Measurements from ENCODE around the gene BRIP1. TPM values are rescaled to one million over a fixed set of nuclear protein-coding genes. Genes with fewer than 3 reads are reported as not detected.

BRIP1 gene
- total RNA-seq, 1 donor from 2014 or later = 5.2 TPM

GRCh38 chr17:61759362-61759761 is 104.0 kb downstream of the BRIP1 start:
- Mint-ChIP-seq H3K27ac (ENCODE audit: unreplicated experiment) (no peak overlapping the region), H3K4me3 (ENCODE audit: unreplicated experiment) (no peak overlapping the region), H3K4me1 (ENCODE audit: unreplicated experiment) (no peaks in the 10 kb centered on the region), H3K27me3 (ENCODE audit: unreplicated experiment) (no peaks in the 10 kb centered on the region), H3K9me3 (ENCODE audit: unreplicated experiment) (no peaks in the 10 kb centered on the region), H3K36me3 (ENCODE audit: low read depth, unreplicated experiment) (no peaks in the 10 kb centered on the region)
- DNase-seq (ENCODE audit: low spot score) = no peak
- TF ChIP-seq, protein P1, sequence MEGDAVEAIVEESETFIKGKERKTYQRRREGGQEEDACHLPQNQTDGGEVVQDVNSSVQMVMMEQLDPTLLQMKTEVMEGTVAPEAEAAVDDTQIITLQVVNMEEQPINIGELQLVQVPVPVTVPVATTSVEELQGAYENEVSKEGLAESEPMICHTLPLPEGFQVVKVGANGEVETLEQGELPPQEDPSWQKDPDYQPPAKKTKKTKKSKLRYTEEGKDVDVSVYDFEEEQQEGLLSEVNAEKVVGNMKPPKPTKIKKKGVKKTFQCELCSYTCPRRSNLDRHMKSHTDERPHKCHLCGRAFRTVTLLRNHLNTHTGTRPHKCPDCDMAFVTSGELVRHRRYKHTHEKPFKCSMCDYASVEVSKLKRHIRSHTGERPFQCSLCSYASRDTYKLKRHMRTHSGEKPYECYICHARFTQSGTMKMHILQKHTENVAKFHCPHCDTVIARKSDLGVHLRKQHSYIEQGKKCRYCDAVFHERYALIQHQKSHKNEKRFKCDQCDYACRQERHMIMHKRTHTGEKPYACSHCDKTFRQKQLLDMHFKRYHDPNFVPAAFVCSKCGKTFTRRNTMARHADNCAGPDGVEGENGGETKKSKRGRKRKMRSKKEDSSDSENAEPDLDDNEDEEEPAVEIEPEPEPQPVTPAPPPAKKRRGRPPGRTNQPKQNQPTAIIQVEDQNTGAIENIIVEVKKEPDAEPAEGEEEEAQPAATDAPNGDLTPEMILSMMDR (IDR thresholded peaks at IDR 0.05; ENCODE audit: unreplicated experiment) = no peak

DNA sequence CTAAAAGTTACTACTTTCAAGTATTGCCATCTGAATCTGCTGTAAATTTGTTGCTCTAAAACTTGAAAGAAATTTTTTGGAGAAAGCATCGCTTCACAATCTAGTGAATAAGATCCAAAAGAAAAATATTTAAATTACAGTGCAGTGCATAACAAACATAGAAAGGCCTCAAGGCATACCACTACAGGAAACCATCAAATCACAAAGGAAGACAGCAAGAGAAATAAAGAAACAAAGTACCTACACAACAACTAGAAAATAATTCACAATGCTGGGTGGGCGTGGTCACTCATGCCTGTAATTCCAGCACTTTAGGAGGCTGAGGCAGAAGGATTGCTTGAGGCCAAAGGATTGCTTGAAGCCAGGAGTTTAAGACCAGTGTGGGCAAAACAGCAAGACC is 104.9 kb downstream of the BRIP1 start:
- no peak overlapping the region for H3K4me3 Mint-ChIP-seq (ENCODE audit: unreplicated experiment)
- TF ChIP-seq, protein P1 (IDR thresholded peaks at IDR 0.05; ENCODE audit: unreplicated experiment) = no peak
- H3K27ac Mint-ChIP-seq (ENCODE audit: unreplicated experiment) = no peak overlapping the region
- peaks cover 1% of the 10 kb centered on the region for H3K27me3 Mint-ChIP-seq (ENCODE audit: unreplicated experiment)
- no peaks in the 10 kb centered on the region for H3K4me1 Mint-ChIP-seq (ENCODE audit: unreplicated experiment)
- DNase-seq (ENCODE audit: low spot score) = no peak
- H3K9me3 Mint-ChIP-seq (ENCODE audit: unreplicated experiment) = no peaks in the 10 kb centered on the region
- H3K36me3 Mint-ChIP-seq (ENCODE audit: low read depth, unreplicated experiment) = no peaks in the 10 kb centered on the region

DNA sequence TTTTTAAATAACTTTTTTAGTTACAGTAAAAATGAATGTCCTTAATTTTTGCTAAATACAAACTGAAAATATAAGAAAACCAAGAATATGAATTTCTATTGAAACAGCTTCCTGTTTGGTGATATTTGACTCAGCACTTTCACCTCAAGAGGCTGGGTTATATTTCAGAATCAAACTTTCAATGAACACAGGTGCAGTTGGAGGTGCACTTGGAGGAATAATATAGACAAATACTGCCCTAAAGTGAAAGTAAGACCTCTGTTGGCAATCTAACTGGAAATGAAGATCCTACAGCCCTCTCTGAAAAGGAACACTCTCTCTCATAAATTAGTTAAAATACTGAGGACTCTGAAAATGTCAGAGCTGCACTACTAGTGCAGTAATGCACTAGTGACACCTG is 106.2 kb downstream of the BRIP1 start:
- TF ChIP-seq, protein P1 (IDR thresholded peaks at IDR 0.05; ENCODE audit: unreplicated experiment) = no peak
- no peaks in the 10 kb centered on the region for H3K9me3 Mint-ChIP-seq (ENCODE audit: unreplicated experiment)
- H3K4me1 Mint-ChIP-seq (ENCODE audit: unreplicated experiment) = no peaks in the 10 kb centered on the region
- H3K27me3 Mint-ChIP-seq (ENCODE audit: unreplicated experiment) = peaks cover 1% of the 10 kb centered on the region
- H3K27ac Mint-ChIP-seq (ENCODE audit: unreplicated experiment) = no peak overlapping the region
- no peaks in the 10 kb centered on the region for H3K36me3 Mint-ChIP-seq (ENCODE audit: low read depth, unreplicated experiment)
- H3K4me3 Mint-ChIP-seq (ENCODE audit: unreplicated experiment) = no peak overlapping the region
- DNase-seq (ENCODE audit: low spot score) = no peak

- Mint-ChIP-seq H3K27ac (ENCODE audit: unreplicated experiment) (no peak overlapping the region), H3K9me3 (ENCODE audit: unreplicated experiment) (no peaks in the 10 kb centered on the region), H3K4me1 (ENCODE audit: unreplicated experiment) (no peaks in the 10 kb centered on the region), H3K27me3 (ENCODE audit: unreplicated experiment) (peaks cover 1% of the 10 kb centered on the region), H3K4me3 (ENCODE audit: unreplicated experiment) (no peak overlapping the region), H3K36me3 (ENCODE audit: low read depth, unreplicated experiment) (no peaks in the 10 kb centered on the region)
- DNase-seq (ENCODE audit: low spot score) = no peak
- TF ChIP-seq, protein P1 (IDR thresholded peaks at IDR 0.05; ENCODE audit: unreplicated experiment) = no peak
Measured at GRCh38 chr17:61756561-61756960, 106.8 kb downstream of the BRIP1 start.

- TF ChIP-seq, protein P1 (IDR thresholded peaks at IDR 0.05; ENCODE audit: unreplicated experiment) = no peak
- H3K27ac Mint-ChIP-seq (ENCODE audit: unreplicated experiment) = no peak overlapping the region
Measured at GRCh38 chr17:61755668-61756067, 107.7 kb downstream of the BRIP1 start.

More at GRCh38 chr17:61755668-61756067, 107.7 kb downstream of the BRIP1 start:
- no peak for DNase-seq (ENCODE audit: low spot score)
- H3K4me3 Mint-ChIP-seq (ENCODE audit: unreplicated experiment) = no peak overlapping the region
- H3K27me3 Mint-ChIP-seq (ENCODE audit: unreplicated experiment) = peaks cover 1% of the 10 kb centered on the region
- no peaks in the 10 kb centered on the region for H3K4me1 Mint-ChIP-seq (ENCODE audit: unreplicated experiment)
- no peaks in the 10 kb centered on the region for H3K36me3 Mint-ChIP-seq (ENCODE audit: low read depth, unreplicated experiment)
- no peaks in the 10 kb centered on the region for H3K9me3 Mint-ChIP-seq (ENCODE audit: unreplicated experiment)

Data from endothelial cell (in vitro differentiated cells).